DMS53 treated with DMSO at 0.1 percent for 48 hours (cell line): ENCODE measurements around the gene GNG14.
"Not testable (repeated sequence)": the region's sequence is repeated elsewhere in the genome, so short reads cannot be mapped to it uniquely, and the experiment has no call there.

Source experiments
- DNase-seq: peaks from one replicate; lab custom pipeline; 2025; ENCODE audit not compliant: unreplicated experiment; lab: John Stamatoyannopoulos, UW

Gene GNG14

GRCh38 chr19:12666265-12667048, 21.3 kb upstream of the GNG14 start, which contains the start of the genes MAN2B1 and WDR83:
TSS of gene MAN2B1 (minus strand) at chr19:12666742. CDS start at chr19:12666701, 41 bp downstream.
TSS of gene WDR83 (plus strand) at chr19:12666807. CDS start at chr19:12669791, 2,984 bp downstream.
- peak; percentile 26 for DNase-seq

GRCh38 chr19:12667731-12668302, 20.0 kb upstream of the GNG14 start:
- DNase-seq = no peak

DNA sequence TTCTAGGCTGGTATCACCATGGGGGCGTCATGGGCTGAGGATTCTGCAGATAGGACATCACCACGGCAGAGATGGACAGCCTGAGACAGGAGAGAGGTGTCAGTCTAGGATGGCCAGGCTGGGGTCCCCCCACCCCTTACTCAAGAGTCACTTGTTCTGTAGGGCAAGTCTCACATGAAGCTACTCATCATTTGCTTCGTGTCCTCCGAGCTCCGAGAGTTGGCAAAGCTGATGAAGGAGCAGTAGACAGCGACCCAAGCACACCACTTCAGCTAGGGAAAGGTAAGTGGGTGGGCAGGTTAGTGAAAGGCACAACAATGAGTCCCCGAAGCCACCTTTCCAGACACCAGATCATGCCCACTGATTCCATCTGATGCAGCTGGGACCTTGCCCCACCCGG, 19.5 kb upstream of the GNG14 start:
- no peak for DNase-seq

DNA sequence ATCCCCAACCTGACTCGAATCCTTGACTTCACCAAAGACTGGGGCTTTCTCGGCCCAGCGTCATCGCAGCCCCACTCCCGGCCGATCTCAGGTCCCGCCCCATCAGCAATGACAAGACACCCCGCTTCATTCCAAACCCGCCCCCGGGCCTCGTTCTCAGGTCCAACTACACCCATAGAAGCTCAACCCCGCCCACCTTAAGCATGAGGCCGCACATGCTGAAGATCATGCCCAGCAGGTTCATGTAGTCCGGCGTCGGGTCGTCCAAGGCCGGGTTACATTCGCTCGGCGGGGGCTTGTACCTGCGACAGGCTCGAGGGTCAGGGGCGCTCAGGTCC, 18.9 kb upstream of the GNG14 start:
- no peak for DNase-seq

GRCh38 chr19:12669270-12670158, 18.3 kb upstream of the GNG14 start:
- peak; percentile 28 for DNase-seq

- no peak for DNase-seq
Measured at GRCh38 chr19:12670159-12670928, 17.5 kb upstream of the GNG14 start.

DNA sequence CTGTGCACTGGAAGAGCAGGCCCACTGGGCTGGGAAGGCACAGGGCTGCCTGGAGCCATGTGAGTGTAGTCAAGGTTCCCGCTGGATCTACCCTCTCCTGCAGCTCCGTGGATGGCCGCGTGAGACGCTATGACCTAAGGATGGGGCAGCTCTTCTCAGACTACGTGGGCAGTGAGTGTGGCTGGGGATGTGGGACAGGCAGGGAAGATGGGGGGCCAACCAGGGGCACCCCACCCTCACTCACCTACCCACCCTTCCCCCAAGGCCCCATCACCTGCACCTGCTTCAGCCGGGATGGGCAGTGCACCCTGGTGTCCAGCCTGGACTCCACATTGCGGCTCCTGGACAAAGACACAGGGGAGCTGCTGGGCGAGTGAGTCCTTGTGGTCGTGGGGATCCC, 15.1 kb upstream of the GNG14 start:
- DNase-seq = no peak

DNA sequence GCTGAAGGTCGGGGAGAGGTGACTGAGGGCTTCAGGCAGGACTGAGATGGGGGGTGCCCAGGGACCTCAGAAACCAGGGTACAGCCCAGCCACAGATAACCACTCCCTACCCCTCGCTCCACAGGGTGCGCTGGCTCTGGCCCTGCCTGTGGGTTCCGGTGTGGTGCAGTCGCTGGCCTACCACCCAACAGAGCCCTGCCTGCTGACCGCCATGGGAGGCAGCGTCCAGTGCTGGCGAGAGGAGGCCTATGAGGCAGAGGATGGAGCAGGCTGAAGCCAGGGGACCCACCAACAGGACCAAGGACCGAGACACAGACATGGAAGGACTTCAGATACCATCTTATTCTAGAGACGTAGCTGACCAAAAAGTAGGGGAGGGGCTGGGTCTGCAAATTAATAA, 12.4 kb upstream of the GNG14 start:
- no peak for DNase-seq

DNA sequence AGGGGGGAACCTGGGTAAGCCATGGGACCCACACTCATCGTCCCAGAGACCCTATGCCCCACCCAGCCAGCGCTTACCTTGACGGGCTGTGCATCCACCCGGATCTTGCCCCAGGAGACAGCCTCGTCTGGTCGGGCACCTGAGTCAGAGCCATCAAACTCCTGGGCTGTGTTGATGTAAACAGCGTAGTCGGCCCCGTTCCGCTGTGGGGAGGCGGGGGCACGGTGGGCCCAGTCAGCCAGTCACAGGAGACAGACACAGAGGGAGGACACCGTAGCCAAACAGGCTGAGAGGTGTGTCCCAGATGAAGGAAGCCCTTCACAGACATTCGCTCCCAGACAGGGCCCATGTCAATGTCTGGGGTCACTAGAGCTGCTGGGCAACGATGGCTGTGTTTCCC, 11.9 kb upstream of the GNG14 start:
- DNase-seq = no peak

DNA sequence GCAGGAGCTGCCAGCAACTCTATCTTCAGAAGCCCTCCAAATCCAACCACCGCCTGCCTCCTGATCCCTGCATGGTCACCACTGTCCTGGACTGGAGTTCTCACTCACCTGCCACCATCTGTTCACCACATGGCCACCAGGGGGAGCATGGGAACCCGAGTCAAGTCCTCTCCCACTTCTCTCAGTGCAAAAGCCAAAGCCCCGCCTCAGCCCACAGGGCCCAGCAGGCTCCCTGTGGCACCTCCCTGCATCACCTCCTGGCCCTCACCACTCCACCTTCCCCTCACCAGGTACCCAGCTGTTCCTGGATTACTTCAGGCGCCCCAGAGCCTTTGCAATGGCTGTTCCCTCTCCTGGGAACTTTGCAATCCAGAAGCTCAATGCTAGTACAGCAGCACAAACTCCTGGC, 11.4 kb upstream of the GNG14 start:
- peak; percentile 19 for DNase-seq

DNA sequence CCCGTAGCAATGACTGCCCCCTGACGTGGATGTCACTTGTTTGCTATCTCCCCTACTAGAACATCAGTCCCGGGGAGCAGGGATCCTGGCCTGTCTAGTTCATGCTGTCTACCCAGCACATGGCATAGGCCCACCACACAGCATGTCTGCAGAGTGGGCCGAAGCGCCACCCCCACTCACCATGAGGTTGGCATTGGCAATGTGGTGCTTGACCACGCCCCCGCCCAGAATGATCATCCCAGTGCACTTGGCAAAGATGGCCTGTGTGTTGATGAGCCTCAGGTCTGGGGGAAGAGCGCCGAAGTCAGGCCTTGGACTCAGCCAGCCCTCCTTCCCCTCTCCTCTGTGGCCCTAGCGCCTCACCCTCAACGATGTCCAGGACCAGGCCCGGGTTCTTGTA, 10.9 kb upstream of the GNG14 start:
- DNase-seq = no peak

DNA sequence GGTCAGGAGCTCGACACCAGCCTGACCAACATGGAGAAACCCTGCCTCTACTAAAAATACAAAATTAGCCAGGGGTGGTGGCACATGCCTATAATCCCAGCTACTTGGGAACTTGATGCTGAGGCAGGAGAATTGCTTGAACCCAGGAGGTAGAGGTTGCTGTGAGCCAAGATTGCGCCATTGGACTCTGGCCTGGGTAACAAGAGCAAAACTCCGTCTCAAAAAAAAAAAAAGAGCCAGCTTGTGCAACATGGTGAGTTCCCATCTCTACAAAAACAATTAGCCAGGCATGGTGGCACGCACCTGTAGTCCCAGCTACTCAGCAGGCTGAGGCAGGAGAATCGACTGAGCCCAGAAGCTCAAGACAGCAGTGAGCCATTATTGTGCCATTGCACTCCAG, 9.8 kb upstream of the GNG14 start:
- not testable (repeated sequence) for DNase-seq

DNA sequence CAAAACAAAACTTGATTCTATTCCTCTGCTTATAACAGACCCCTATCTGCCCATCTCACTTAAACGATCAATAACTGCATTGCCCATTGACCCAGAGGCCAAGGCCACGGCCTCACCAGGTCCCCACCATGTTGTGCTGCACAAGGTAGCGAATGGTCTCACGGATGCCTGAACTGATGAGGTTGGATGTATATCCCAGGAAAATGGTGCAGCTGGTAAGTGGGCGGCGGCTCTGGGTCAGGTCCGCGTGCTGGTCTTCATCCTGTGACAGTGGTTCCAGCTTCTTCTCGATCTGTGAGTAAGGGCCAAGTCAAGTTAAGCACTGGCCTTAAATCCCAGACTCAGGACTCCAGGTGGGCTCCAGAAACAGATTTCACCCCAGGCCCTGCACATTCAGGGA, 7.8 kb upstream of the GNG14 start:
- no peak for DNase-seq

GRCh38 chr19:12681074-12681987, 6.5 kb upstream of the GNG14 start, which contains the start of gene DHPS:
TSS of gene DHPS (minus strand) at chr19:12681880. CDS start at chr19:12681766, 114 bp downstream.
- peak; percentile 84 for DNase-seq

DNA sequence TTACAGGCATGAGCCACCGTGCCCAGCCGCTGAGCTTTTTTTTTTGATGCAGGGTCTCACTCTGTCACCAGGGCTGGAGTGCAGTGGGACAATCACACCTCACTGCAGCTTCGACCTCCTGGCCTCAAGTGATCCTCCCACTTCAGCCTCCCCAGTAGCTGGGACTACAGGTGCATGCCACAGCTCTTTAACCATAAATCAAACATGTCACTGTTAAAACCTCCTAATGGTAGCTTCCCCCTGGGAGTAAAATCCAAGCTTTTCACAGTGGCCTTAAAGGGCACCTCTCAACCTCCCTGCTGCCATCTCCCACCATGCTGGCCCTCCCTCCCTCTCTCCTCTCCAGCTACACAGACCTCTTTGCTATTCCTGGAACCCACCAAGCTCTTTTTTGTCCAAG, 2.0 kb upstream of the GNG14 start:
- DNase-seq = no peak

DNA sequence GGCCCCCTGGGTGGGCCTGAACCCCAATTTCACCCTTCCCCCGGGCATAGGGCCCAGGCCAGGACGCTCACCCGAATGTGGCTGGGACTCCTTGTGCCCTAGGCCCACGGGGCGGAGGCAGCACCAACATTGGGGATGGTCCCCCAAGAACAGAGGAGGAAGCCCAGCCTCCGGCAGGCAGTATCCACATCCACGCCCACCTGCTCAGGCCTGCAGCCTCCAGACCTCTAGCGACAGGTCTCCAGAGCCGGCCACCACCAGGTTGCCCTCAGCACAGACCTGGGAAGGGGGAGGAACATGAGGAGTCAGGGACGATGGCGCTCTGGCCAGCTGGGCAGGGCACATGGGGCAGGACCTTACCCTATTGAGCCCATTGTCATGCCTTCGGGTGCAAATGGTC, 1.2 kb downstream of the GNG14 start:
- no peak for DNase-seq

DNA sequence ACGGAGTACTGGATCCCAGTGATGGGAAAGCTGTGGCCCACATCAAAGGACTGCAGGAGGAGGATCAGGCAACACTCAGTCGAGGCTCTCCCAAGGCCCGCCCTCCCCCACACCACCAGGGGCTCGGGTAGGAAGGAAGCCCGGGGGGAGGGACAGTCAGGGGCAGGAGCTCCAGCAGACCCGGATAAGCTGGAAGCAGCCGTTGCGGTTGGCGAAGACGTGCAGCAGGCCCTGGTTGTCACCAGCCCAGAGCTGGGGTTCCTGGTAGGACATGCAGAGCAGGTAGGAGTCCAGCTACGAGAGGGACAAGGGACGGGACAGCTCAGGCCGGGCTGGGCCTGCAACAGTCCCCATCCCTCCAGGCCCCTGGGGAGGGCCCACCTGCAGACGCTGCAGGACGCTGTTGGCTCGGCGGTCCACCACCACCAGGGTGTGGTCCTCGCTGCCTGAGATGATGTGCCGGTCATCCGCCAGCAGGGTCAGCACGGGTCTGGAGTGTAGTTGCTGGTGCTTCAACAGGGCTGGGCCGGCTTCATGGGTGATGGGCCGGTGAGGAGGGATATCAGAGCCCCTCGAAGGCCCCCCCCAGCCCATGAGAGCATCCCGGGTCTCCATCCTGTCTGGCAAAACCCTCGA, 1.9 kb downstream of the GNG14 start:
- no peak for DNase-seq

- DNase-seq = no peak
Measured at GRCh38 chr19:12692960-12693359, 5.2 kb downstream of the GNG14 start.

GRCh38 chr19:12694641-12695040, 6.8 kb downstream of the GNG14 start:
- no peak for DNase-seq
